Keratinocyte (primary cell): ENCODE measurements around the gene CANT1.

Source experiments
- CTCF ChIP-seq, 3 experiments: IDR thresholded peaks in 1 of 3; conservative IDR thresholded peaks in 1 of 3; optimal IDR thresholded peaks in 1 of 3; 2 replicates in 2 of 3; 3 replicates in 1 of 3; pipeline versions ENCODE3 to v1.5.1; 2011; ENCODE audit warnings: low read length in 3 of 3, mild to moderate bottlenecking in 3 of 3, moderate library complexity in 2 of 3, control low read depth in 1 of 3, inconsistent platforms in 1 of 3; ENCODE audit not compliant: insufficient read depth in 2 of 3; ENCODE audit errors: extremely low read depth in 1 of 3
- EZH2 ChIP-seq: IDR thresholded peaks from one replicate; pipeline ENCODE4 v1.6.1; 2012; ENCODE audit warnings: inconsistent platforms, mild to moderate bottlenecking, low read length, moderate library complexity

- TF ChIP-seq EZH2 (no peak), CTCF (optimal IDR thresholded peaks at IDR 0.05 in 1 of 3, IDR thresholded peaks at IDR 0.05 in 1 of 3, conservative IDR thresholded peaks at IDR 0.05 in 1 of 3; ENCODE audit: extremely low read depth in 1 of 3, insufficient read depth in 2 of 3, low read length in 3 of 3) (no peak)
Measured at GRCh38 chr17:79043931-79044320, 34.4 kb upstream of the CANT1 start.
